Kidney epithelial cell (primary cell): ENCODE data around the gene SLC15A3. TPM values are rescaled to one million over a fixed set of nuclear protein-coding genes. Genes with fewer than 3 reads are reported as not detected.
A peak's percentile ranks its signal among the peaks of the same experiment; 100 is the strongest.

Experiments
- DNase-seq: peaks from one replicate; pipeline ENCODE4 v3.0.0-alpha.2; 2010; ENCODE audit warnings: low read depth
- H3K27me3 ChIP-seq: 2 replicates; pipeline ENCODE4 v1.6.0; 2011; ENCODE audit warnings: low read length; ENCODE audit not compliant: control insufficient read depth, insufficient read depth
- H3K36me3 ChIP-seq: 2 replicates; pipeline ENCODE4 v1.5.1; 2011; ENCODE audit warnings: low read length; ENCODE audit not compliant: control insufficient read depth, insufficient read depth
- H3K4me3 ChIP-seq: 2 replicates; pipeline ENCODE4 v1.5.1; 2011; ENCODE audit warnings: low read depth, mild to moderate bottlenecking, control low read depth, low read length
- total RNA-seq: library from RNA; depleted of rRNA; stranded (reverse); fragments of >200 nt; gene quantifications from 2 replicates; pipeline ENCODE4 v1.2.3, GENCODE V29; 2015
- TF ChIP-seq, protein P1 (sequence below): IDR thresholded peaks from 2 replicates; pipeline ENCODE4 v1.5.1; 2011; ENCODE audit warnings: mild to moderate bottlenecking, moderate library complexity, low read length, control low read depth, inconsistent platforms; ENCODE audit not compliant: insufficient read depth, poor library complexity, severe bottlenecking

Gene SLC15A3
- total RNA-seq: 2.3 and 2.4 TPM in 2 replicates

DNA sequence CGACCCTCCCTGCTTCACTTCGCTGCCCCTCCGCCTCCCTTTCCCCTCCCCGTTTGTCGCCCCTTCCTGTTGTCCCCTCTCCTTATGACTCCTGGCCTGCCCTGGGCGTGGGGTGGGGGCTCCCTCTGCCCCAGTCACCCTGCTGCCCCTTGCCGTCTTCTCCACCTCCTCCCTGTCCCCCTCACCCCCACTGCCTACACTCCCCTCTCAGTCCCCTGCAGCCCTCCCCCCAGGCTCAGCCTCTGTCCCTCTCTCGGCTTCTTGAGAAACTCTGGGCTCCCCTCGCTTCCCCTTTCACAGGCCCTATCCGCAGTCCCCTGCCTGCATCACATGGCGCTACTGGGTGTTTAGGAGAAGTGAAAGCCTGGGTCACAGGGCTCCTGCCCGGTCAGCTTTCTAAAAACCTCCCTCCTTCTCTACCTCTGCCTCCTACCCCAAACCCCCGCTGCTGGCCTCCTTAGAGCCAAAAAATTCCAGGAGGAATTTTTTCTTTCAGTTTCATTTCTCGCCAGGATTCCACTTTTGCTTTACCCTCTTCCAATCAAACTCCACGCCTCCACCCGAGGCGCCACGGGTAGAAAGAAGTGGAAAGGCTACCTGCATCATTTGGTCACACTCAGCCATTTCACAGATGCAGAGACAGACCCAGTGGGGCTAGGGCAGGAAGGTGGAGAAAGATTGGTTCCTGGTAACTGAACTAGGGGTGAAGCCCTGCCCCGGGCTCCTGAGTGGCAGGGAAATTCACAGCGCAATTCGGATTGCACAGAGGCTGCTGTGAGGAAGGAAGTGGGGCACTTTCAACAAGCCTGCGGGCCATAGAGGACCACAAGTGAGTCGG is at the start of gene SLC15A3:
TSS of gene SLC15A3 (minus strand) at position 273 of the 838 bp plus-strand sequence. CDS start 625 bp downstream, outside the sequence.
- peak within 1 kb of the TSS; percentile 8 for H3K4me3 ChIP-seq
- H3K36me3 ChIP-seq: no peaks in the 10 kb centered on the region
- TF ChIP-seq, protein P1, sequence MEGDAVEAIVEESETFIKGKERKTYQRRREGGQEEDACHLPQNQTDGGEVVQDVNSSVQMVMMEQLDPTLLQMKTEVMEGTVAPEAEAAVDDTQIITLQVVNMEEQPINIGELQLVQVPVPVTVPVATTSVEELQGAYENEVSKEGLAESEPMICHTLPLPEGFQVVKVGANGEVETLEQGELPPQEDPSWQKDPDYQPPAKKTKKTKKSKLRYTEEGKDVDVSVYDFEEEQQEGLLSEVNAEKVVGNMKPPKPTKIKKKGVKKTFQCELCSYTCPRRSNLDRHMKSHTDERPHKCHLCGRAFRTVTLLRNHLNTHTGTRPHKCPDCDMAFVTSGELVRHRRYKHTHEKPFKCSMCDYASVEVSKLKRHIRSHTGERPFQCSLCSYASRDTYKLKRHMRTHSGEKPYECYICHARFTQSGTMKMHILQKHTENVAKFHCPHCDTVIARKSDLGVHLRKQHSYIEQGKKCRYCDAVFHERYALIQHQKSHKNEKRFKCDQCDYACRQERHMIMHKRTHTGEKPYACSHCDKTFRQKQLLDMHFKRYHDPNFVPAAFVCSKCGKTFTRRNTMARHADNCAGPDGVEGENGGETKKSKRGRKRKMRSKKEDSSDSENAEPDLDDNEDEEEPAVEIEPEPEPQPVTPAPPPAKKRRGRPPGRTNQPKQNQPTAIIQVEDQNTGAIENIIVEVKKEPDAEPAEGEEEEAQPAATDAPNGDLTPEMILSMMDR: no peak
- peaks cover 24% of the 10 kb centered on the region for H3K27me3 ChIP-seq
- DNase-seq: no peak

DNA sequence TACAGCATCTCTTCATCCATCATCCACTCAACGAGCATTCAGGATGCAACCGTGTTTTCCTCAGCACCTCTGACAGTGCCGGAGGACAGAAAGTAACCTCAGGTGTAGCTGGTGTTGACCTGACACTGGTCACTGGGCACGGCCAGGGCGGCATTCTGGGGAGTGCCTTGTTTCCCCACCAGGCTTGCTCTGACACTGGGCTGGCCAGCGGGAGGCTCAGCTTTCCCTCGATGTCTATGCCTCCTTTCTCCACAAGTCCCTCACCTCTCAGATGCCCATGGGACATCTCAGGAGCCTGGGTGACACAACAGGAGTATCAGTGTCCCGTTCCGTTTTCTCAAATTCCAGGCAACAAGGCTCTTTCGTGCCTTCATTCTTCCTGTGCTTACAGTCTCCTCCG is 48.5 kb upstream of the SLC15A3 start:
- H3K27me3 ChIP-seq: peaks cover 4% of the 10 kb centered on the region
- H3K36me3 ChIP-seq: no peaks in the 10 kb centered on the region
- no peak for DNase-seq
- TF ChIP-seq, protein P1: no peak
- H3K4me3 ChIP-seq: no peak overlapping the region

DNA sequence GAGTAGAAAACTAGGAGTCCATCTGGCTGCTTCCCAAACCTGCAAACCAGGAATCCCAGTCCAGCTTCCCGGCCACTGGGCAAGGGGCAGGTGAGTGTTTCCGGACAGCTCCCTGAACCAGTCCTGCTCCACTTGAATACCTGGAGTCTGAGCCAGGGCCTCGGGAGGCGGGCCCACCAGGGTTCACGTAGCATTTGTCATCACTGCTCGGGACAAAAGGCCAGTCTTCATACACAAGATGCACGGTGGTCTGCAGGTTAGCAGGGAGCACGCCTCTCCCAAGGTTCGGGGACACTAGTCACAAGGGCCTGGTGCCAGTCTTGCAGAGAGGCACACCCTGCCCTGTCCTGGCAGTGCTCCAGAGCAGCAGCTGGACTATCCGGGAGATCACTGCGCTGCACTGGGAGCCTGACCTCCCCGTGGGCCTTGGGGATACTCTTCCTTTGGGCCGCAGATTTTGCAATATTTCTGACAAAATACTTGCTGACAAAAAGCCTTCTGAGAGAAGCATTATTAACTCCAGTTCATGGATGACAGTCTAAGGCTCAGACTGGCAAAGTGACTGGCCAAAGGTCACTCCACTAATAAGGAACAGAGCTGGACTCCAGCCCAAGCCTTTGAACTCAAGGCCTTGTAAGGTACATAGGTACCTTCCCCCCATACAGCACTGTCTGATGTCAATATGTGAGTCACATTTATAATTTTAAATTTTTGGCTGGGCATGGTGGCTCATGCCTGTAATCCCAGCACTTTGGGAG is 44.6 kb upstream of the SLC15A3 start:
- Histone ChIP-seq H3K36me3 (no peaks in the 10 kb centered on the region), H3K27me3 (peaks cover 15% of the 10 kb centered on the region), H3K4me3 (no peak overlapping the region)
- no peak for DNase-seq
- TF ChIP-seq, protein P1: no peak

DNA sequence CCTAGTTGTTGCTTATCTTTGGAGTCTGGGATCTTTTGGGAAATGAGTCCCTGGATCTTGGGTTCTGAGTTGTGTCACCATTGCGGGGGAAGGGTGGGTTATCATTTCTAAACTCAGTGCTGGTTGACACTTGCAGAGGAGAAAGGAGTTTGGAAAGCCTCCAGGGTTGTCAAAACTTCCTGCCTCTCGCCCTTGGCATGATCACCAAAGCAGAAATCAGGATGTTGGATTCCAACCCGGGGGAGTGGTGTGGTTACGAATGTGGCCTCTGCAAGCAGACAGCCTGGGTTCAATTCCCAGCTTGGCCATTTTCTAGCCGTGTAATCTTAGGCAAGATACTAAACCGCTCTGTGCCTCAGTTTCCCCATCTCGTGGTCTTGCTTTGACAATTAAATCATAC is 43.8 kb upstream of the SLC15A3 start:
- Histone ChIP-seq H3K27me3 (peaks cover 15% of the 10 kb centered on the region), H3K4me3 (no peak overlapping the region), H3K36me3 (no peaks in the 10 kb centered on the region)
- no peak for DNase-seq
- TF ChIP-seq, protein P1: no peak

DNA sequence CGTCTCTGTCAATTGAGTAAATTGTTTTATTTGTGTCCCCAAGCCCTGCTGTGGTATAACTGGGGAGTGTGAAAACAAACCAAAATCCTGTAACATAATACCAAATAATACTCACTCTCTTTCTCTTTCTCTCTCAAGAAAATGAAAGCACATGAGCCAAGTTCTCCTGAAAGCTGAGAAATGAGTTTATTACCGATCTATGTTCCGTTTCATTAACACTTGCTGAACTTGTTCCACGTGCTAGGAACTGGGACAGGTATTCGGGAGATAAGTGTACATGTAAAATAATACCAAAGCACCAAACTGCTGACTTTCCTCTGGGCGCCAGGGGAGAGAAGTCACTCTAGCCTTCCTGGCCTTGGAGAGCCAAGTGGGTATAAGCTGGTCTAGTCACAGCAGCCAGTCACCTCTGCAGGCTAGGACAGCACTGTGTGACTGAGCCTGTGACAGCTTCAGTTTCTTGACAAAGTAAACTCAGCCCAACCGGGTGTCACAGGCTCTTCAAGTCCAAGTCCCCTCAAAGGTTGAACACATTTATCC is 42.6 kb upstream of the SLC15A3 start:
- no peak for DNase-seq
- TF ChIP-seq, protein P1: no peak
- H3K27me3 ChIP-seq: peaks cover 11% of the 10 kb centered on the region
- no peak overlapping the region for H3K4me3 ChIP-seq
- no peaks in the 10 kb centered on the region for H3K36me3 ChIP-seq
